Right cardiac atrium (tissue), 5 donors: Measurements from ENCODE around the gene RPRD2. TPM values are rescaled to one million over a fixed set of nuclear protein-coding genes. Genes with fewer than 3 reads are reported as not detected.

Source experiments
- ATAC-seq, 2 donors: fragments of 200-7000 bp; cut with Tn5 transposase; one replicate each; pipeline versions ENCODE4 v1.8.0 to v1.9.1; 2020; ENCODE audit warnings: moderate library complexity in 2 of 2, mild to moderate bottlenecking in 1 of 2
- DNase-seq, 3 donors: peaks; one replicate each; pipeline ENCODE4 v3.0.0-alpha.2; 2020
- H3K27ac ChIP-seq: one replicate; pipeline ENCODE4 v1.5.1; 2013; ENCODE audit warnings: mild to moderate bottlenecking, low read length, control low read depth, moderate library complexity
- H3K27me3 ChIP-seq: one replicate; pipeline ENCODE4 v1.6.1; 2013; ENCODE audit not compliant: control insufficient read depth, insufficient read depth
- H3K4me1 ChIP-seq: one replicate; pipeline ENCODE4 v1.6.1; 2013; ENCODE audit warnings: low read length; ENCODE audit not compliant: control insufficient read depth, insufficient read depth
- H3K4me3 ChIP-seq: one replicate; pipeline ENCODE4 v1.5.1; 2013; ENCODE audit warnings: low read length, control low read depth
- H3K9me3 ChIP-seq: one replicate; pipeline ENCODE4 v1.6.1; 2013; ENCODE audit warnings: low read length; ENCODE audit not compliant: control insufficient read depth
- WGBS: extraction: QIAGEN DNeasy Blood & Tissue Kit; methylation state at CpG from one replicate; pipeline ENCODE4 v1.1.7; 2013; 5-methylcytosine and 5-hydroxymethylcytosine counted together
- intact Hi-C, 4 donors: fragments of 100-400 bp; cut with DNase I; formaldehyde crosslinking; loops; one replicate each; pipeline versions ENCODE4 v1.11.0 to v1.14.0; 2022 to 2023
- polyA plus RNA-seq: library from polyadenylated mRNA; stranded (reverse); fragments of 200-250 nt; gene quantifications from one replicate; pipeline ENCODE4 v1.2.3, GENCODE V29; 2013
- total RNA-seq, 4 donors: library from RNA; stranded (reverse); fragmentation: NEBNext Ultra II Directional; extraction: Animal tissue kit (Norgen Biotek cat#: 25700); gene quantifications; one replicate each; pipeline ENCODE4 v1.2.1, GENCODE V29; 2021
- donor health status: healthy with polysubstance abuse.
- donor health status: DM: no; HTN: yes; CAD: no.
- donor health status: DM: no; HTN: no; CAD: no.
- donor health status: DM: no; HTN: yes; CAD: no; lungs with severe emphysema.
- donor health status: DM: yes; HTN: yes; CAD: no.

Gene RPRD2
- total and polyA plus RNA-seq, 5 donors = 10.0 to 32.4 (median 26.7) TPM

DNA sequence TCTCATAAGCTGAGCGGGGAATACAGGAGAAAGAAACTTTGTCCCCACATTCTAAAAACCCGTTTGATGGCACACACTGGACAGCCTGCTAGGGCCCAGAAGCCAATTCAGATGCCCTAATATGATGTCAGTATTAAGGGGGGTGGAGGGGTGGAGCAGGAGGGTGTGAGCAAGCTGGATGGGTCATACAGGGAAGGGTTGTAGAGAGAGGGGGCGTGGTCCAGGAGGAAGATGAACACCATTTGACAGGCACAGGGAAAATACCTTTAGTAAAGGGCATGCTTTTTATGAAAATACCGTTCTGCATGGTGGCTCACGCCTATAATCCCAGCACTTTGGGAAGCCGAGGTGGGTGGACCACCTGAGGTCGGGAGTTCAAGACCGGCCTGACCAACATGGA lies 129.2 kb downstream of the RPRD2 start:
- Histone ChIP-seq H3K9me3 (no peaks in the 10 kb centered on the region), H3K4me3 (no peak overlapping the region), H3K4me1 (peaks cover under 1% of the 10 kb centered on the region), H3K27ac (no peak overlapping the region), H3K27me3 (no peaks in the 10 kb centered on the region)
- intact Hi-C loops = no loop called here
- ATAC-seq = no peak
- 96% methylated on average over 8 of the region's 8 CpGs for WGBS
- DNase-seq = no peak

DNA sequence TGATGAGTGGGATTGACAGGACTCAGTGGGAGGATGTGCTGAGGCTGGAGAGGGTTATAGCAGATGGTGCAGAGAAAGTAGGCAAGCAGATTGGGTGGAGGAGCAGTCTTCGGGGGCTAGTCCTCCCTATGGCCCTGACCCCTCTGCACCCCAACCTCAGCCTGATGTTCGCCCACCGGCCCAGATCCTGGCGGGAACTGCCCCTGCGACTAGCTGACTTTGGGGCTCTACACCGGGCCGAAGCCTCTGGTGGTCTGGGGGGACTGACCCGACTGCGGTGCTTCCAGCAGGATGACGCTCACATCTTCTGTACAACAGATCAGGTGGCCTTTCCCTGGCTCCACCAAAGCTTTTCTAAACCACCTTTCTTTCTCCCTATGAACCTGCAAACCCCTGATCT lies 134.4 kb downstream of the RPRD2 start:
- no peak overlapping the region for H3K27ac ChIP-seq
- no peaks in the 10 kb centered on the region for H3K9me3 ChIP-seq
- ATAC-seq (peak in 1 of 2 donors; percentile 11), DNase-seq (no peak)
- H3K27me3 ChIP-seq = no peaks in the 10 kb centered on the region
- H3K4me3 ChIP-seq = no peak overlapping the region
- intact Hi-C loops = no loop called here
- H3K4me1 ChIP-seq = no peaks in the 10 kb centered on the region
- 95% methylated on average over 10 of the region's 10 CpGs for WGBS

DNA sequence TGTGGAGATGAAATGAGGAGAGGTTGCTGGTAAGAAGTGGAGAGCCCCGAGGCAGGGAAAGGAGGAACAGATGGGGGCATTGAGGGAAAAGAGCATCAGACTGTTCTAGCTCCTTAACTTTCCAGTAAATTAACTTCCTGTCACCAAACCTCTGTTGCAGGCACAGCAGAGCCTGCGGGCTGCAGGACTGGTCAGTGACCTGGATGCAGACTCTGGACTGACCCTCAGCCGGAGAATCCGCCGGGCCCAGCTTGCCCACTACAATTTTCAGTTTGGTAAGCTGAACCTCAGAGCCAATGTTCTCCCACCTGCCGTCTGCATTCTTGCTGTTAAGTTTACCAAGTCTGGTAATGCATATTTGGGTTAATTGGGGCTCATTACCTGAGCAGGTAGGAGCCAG lies 141.5 kb downstream of the RPRD2 start:
- Histone ChIP-seq H3K4me1 (peaks cover 3% of the 10 kb centered on the region), H3K27ac (no peak overlapping the region), H3K4me3 (no peak overlapping the region), H3K27me3 (no peaks in the 10 kb centered on the region), H3K9me3 (no peaks in the 10 kb centered on the region)
- DNase-seq (no peak), ATAC-seq (no peak)
- intact Hi-C loops = no loop called here
- 88% methylated on average over 6 of the region's 6 CpGs for WGBS

- Histone ChIP-seq H3K4me1 (peaks cover 3% of the 10 kb centered on the region), H3K27ac (peak within 1 kb of the TSS; percentile 82), H3K27me3 (no peaks in the 10 kb centered on the region), H3K9me3 (no peaks in the 10 kb centered on the region), H3K4me3 (peak within 1 kb of the TSS; percentile 32)
- 33% methylated on average over 7 of the region's 7 CpGs for WGBS
- ATAC-seq = peak; percentile 84 to 94
- intact Hi-C loops = no loop called here
- DNase-seq = peak; percentile 70 to 74 (median 73)
Measured at GRCh38 chr1:150507912-150508864, 144.2 kb downstream of the RPRD2 start, which contains the start of gene ECM1. TSS of gene ECM1 (plus strand) at chr1:150508109. CDS start at chr1:150508210, 101 bp downstream.

GRCh38 chr1:150508982-150509381 lies 145.0 kb downstream of the RPRD2 start:
- 59% methylated on average over 4 of the region's 4 CpGs for WGBS
- peaks cover 3% of the 10 kb centered on the region for H3K4me1 ChIP-seq
- peak in 1 of 2 donors; percentile 3 for ATAC-seq
- no peak overlapping the region for H3K27ac ChIP-seq
- H3K4me3 ChIP-seq = peak overlapping the region; percentile 32
- no peaks in the 10 kb centered on the region for H3K9me3 ChIP-seq
- DNase-seq = no peak
- H3K27me3 ChIP-seq = no peaks in the 10 kb centered on the region
- intact Hi-C loops = no loop called here

GRCh38 chr1:150511551-150511950 lies 147.6 kb downstream of the RPRD2 start:
- intact Hi-C loops = no loop called here
- ATAC-seq (no peak), DNase-seq (peak in 1 of 3 donors; percentile 45)
- H3K4me3 ChIP-seq = no peak overlapping the region
- H3K4me1 ChIP-seq = peaks cover 5% of the 10 kb centered on the region
- no peaks in the 10 kb centered on the region for H3K9me3 ChIP-seq
- H3K27ac ChIP-seq = no peak overlapping the region
- WGBS = 94% methylated on average over 12 of the region's 12 CpGs
- H3K27me3 ChIP-seq = no peaks in the 10 kb centered on the region

DNA sequence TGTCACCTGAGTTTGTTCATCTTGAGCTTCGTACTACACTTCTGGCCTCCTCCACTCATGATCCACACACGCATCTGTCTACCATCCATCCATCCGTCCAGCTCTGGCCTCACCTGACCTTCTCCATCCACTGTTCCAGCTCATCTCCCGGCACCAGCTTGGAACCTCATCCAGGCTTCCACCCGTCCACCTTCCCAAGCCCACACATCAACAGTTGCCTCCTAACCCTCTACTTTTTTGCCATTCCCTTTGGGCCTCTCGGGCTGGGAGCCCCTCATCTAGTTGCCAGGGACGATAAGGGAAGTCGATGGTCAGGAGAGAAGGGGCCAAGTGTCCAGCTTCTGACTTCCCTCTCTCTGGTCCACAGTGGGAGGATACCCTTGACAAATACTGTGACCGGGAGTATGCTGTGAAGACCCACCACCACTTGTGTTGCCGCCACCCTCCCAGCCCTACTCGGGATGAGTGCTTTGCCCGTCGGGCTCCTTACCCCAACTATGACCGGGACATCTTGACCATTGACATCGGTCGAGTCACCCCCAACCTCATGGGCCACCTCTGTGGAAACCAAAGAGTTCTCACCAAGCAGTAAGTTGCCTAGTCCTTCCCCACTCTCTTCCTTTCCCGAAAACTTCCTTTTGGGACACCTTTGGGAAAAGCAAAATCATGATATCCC lies 148.2 kb downstream of the RPRD2 start:
- H3K4me3 ChIP-seq = no peak overlapping the region
- H3K27me3 ChIP-seq = no peaks in the 10 kb centered on the region
- WGBS = 93% methylated on average over 17 of the region's 17 CpGs
- DNase-seq = peak in 1 of 3 donors; percentile 34
- ATAC-seq = no peak
- intact Hi-C loops = no loop called here
- H3K9me3 ChIP-seq = no peaks in the 10 kb centered on the region
- H3K27ac ChIP-seq = no peak overlapping the region
- peaks cover 6% of the 10 kb centered on the region for H3K4me1 ChIP-seq

DNA sequence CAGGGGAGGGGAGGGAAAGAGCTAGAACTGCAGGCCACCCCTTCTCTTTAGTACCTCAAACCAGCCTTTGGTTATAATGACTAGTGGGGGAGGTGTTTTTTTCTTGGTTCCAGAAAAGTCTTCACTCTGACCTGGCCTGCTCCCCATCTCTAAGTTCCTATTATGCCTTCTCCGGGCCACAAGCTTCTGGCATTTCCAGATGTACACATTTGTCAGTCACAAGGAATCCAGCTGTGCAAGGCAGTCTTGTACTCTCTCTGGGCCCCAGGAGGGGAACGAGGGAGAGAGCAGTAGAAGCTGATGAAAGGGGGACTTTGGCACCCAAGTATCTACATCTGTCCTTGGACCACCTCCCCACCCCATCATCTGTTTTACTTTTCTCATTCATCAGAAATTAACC lies 148.9 kb downstream of the RPRD2 start:
- H3K4me1 ChIP-seq = peaks cover 6% of the 10 kb centered on the region
- DNase-seq = peak in 1 of 3 donors; percentile 16
- intact Hi-C loops = no loop called here
- no peak for ATAC-seq
- no peak overlapping the region for H3K27ac ChIP-seq
- no peaks in the 10 kb centered on the region for H3K27me3 ChIP-seq
- WGBS = 61% methylated on average over 2 of the region's 2 CpGs
- no peak overlapping the region for H3K4me3 ChIP-seq
- no peaks in the 10 kb centered on the region for H3K9me3 ChIP-seq

DNA sequence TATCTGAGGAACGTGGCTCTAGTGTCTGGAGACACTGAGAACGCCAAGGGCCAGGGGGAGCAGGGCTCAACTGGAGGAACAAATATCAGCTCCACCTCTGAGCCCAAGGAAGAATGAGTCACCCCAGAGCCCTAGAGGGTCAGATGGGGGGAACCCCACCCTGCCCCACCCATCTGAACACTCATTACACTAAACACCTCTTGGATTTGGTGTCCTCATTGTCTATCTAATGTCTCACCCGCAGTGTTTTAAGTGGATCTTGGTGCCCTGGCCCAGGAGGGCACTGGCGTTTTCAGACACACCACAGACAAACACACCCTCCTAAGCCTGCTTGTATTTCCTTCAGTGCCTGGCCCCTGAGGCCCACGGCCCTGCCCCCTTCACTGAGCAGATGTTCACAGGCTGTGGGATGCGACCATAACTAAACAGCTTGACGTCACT lies 149.4 kb downstream of the RPRD2 start:
- H3K9me3 ChIP-seq = no peaks in the 10 kb centered on the region
- H3K4me1 ChIP-seq = peaks cover 6% of the 10 kb centered on the region
- ATAC-seq (no peak), DNase-seq (peak in 1 of 3 donors; percentile 11)
- no peak overlapping the region for H3K4me3 ChIP-seq
- H3K27ac ChIP-seq = no peak overlapping the region
- WGBS = 78% methylated on average over 7 of the region's 7 CpGs
- H3K27me3 ChIP-seq = no peaks in the 10 kb centered on the region
- intact Hi-C loops = no loop called here

DNA sequence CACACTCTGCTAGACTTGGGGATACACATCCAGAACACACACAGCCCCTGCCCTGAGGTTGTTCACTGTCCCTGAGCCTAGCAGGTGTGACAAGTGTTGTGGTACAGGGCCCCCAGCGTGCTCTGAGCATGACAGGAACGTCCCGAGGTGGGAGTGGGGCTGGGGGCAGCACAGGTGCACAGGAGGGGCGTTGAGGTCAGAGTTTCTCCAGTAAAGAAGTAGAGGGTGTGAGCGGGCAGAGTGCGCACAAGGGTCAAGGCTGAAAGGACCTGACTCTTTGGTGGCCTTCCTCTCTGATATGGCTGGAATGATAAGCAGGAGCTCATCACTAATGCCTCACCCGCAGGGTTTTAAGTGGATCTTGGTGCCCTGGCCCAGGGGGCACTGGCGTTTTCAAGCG lies 150.3 kb downstream of the RPRD2 start:
- DNase-seq (peak in 1 of 3 donors; percentile 33), ATAC-seq (no peak)
- Histone ChIP-seq H3K4me3 (no peak overlapping the region), H3K4me1 (peaks cover 3% of the 10 kb centered on the region), H3K27ac (no peak overlapping the region), H3K9me3 (no peaks in the 10 kb centered on the region), H3K27me3 (no peaks in the 10 kb centered on the region)
- intact Hi-C loops = no loop called here
- 86% methylated on average over 9 of the region's 9 CpGs for WGBS

DNA sequence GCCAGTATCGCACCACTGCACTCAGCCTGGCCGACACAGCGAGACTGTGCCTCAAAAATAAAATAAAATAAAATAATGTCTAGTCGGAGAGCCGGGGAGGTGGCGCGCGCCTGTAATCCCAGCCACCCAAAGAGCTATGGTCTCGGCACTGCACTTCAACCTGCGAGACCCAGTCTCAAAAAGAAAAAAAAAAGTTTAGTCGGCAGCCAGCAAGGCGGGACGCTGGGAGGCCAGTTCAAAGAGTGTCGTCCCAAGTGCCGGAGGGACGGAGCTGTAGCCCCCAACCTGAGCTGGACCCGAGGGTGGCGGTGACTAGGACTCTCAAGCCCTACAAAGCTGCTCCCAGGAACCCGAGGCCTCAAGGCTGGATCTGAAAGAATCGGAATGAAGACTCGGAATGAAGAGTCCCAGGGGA lies 151.0 kb downstream of the RPRD2 start:
- intact Hi-C loops = no loop called here
- Histone ChIP-seq H3K27ac (peak overlapping the region; percentile 76), H3K27me3 (no peaks in the 10 kb centered on the region), H3K4me3 (peak overlapping the region; percentile 62), H3K9me3 (no peaks in the 10 kb centered on the region), H3K4me1 (peaks cover 3% of the 10 kb centered on the region)
- DNase-seq (no peak), ATAC-seq (peak in 1 of 2 donors; percentile 3)
- WGBS = 30% methylated on average over 21 of the region's 21 CpGs
